ENCODE data around the gene CTNNA3. TPM values are rescaled to one million over a fixed set of nuclear protein-coding genes. Genes with fewer than 3 reads are reported as not detected.

The CTNNA3 gene
- total RNA-seq, 2 experiments from 2014 or later, result not detected

GRCh38 chr10:66809402-66809801 lies 886.6 kb downstream of the CTNNA3 start:
- Mint-ChIP-seq H3K4me1 (ENCODE audit: low read depth) (no peaks in the 10 kb centered on the region), H3K27ac (no peak overlapping the region), H3K9me3 (no peaks in the 10 kb centered on the region), H3K4me3 (no peak overlapping the region), H3K27me3 (ENCODE audit: low read depth) (no peaks in the 10 kb centered on the region), H3K36me3 (ENCODE audit: low read depth) (no peaks in the 10 kb centered on the region)
- CTCF ChIA-PET, result no interaction called here
- intact Hi-C loops (cut with micrococcal nuclease), result no loop called here
- no peak for DNase-seq

- H3K27me3 Mint-ChIP-seq (ENCODE audit: low read depth), result no peaks in the 10 kb centered on the region
- CTCF ChIA-PET, result interaction anchor here (0.7 kb wide), 1 partner anchor 60 kb away, joined by 3 read pairs; no protein-coding TSS in a partner anchor
- no peaks in the 10 kb centered on the region for H3K36me3 Mint-ChIP-seq (ENCODE audit: low read depth)
- H3K4me3 Mint-ChIP-seq, result no peak overlapping the region
- intact Hi-C loops (cut with micrococcal nuclease), result no loop called here
- H3K27ac Mint-ChIP-seq, result no peak overlapping the region
- no peaks in the 10 kb centered on the region for H3K4me1 Mint-ChIP-seq (ENCODE audit: low read depth)
- DNase-seq, result no peak
- no peaks in the 10 kb centered on the region for H3K9me3 Mint-ChIP-seq
Measured at GRCh38 chr10:66805612-66806011, 890.4 kb downstream of the CTNNA3 start.

GRCh38 chr10:66804962-66805361 lies 891.0 kb downstream of the CTNNA3 start:
- DNase-seq, result no peak
- CTCF ChIA-PET, result interaction anchor here (0.6 kb wide), 1 partner anchor 28 kb away, joined by 3 read pairs; no protein-coding TSS in a partner anchor
- no peaks in the 10 kb centered on the region for H3K4me1 Mint-ChIP-seq (ENCODE audit: low read depth)
- H3K4me3 Mint-ChIP-seq, result no peak overlapping the region
- intact Hi-C loops (cut with micrococcal nuclease), result no loop called here
- no peaks in the 10 kb centered on the region for H3K36me3 Mint-ChIP-seq (ENCODE audit: low read depth)
- H3K27ac Mint-ChIP-seq, result no peak overlapping the region
- H3K27me3 Mint-ChIP-seq (ENCODE audit: low read depth), result no peaks in the 10 kb centered on the region
- H3K9me3 Mint-ChIP-seq, result no peaks in the 10 kb centered on the region

- no peak overlapping the region for H3K27ac Mint-ChIP-seq
- no peaks in the 10 kb centered on the region for H3K36me3 Mint-ChIP-seq (ENCODE audit: low read depth)
- no peaks in the 10 kb centered on the region for H3K27me3 Mint-ChIP-seq (ENCODE audit: low read depth)
- no peak overlapping the region for H3K4me3 Mint-ChIP-seq
- CTCF ChIA-PET, result no interaction called here
- intact Hi-C loops (cut with micrococcal nuclease), result no loop called here
- no peak for DNase-seq
- no peaks in the 10 kb centered on the region for H3K9me3 Mint-ChIP-seq
- no peaks in the 10 kb centered on the region for H3K4me1 Mint-ChIP-seq (ENCODE audit: low read depth)
Measured at GRCh38 chr10:66803174-66803573, 892.8 kb downstream of the CTNNA3 start.

GRCh38 chr10:66799474-66799873 lies 896.5 kb downstream of the CTNNA3 start:
- H3K36me3 Mint-ChIP-seq (ENCODE audit: low read depth), result no peaks in the 10 kb centered on the region
- no peaks in the 10 kb centered on the region for H3K4me1 Mint-ChIP-seq (ENCODE audit: low read depth)
- no peaks in the 10 kb centered on the region for H3K9me3 Mint-ChIP-seq
- no peak overlapping the region for H3K4me3 Mint-ChIP-seq
- intact Hi-C loops (cut with micrococcal nuclease), result no loop called here
- H3K27me3 Mint-ChIP-seq (ENCODE audit: low read depth), result no peaks in the 10 kb centered on the region
- H3K27ac Mint-ChIP-seq, result no peak overlapping the region
- CTCF ChIA-PET, result no interaction called here
- DNase-seq, result no peak

- Mint-ChIP-seq H3K27ac (no peak overlapping the region), H3K36me3 (ENCODE audit: low read depth) (no peaks in the 10 kb centered on the region), H3K4me3 (no peak overlapping the region), H3K9me3 (no peaks in the 10 kb centered on the region), H3K4me1 (ENCODE audit: low read depth) (no peaks in the 10 kb centered on the region), H3K27me3 (ENCODE audit: low read depth) (no peaks in the 10 kb centered on the region)
- CTCF ChIA-PET, result no interaction called here
- no peak for DNase-seq
- intact Hi-C loops (cut with micrococcal nuclease), result no loop called here
Measured at GRCh38 chr10:66795866-66796265, 900.1 kb downstream of the CTNNA3 start.

GRCh38 chr10:66792441-66792840 lies 903.6 kb downstream of the CTNNA3 start:
- Mint-ChIP-seq H3K9me3 (no peaks in the 10 kb centered on the region), H3K27me3 (ENCODE audit: low read depth) (no peaks in the 10 kb centered on the region), H3K27ac (no peak overlapping the region), H3K36me3 (ENCODE audit: low read depth) (no peaks in the 10 kb centered on the region), H3K4me3 (no peak overlapping the region), H3K4me1 (ENCODE audit: low read depth) (no peaks in the 10 kb centered on the region)
- no peak for DNase-seq
- CTCF ChIA-PET, result no interaction called here
- intact Hi-C loops (cut with micrococcal nuclease), result no loop called here

GRCh38 chr10:66788178-66788987 lies 907.6 kb downstream of the CTNNA3 start:
- no peak overlapping the region for H3K27ac Mint-ChIP-seq
- H3K4me3 Mint-ChIP-seq, result no peak overlapping the region
- no peaks in the 10 kb centered on the region for H3K36me3 Mint-ChIP-seq (ENCODE audit: low read depth)
- CTCF ChIA-PET, result no interaction called here
- no peak for DNase-seq
- H3K27me3 Mint-ChIP-seq (ENCODE audit: low read depth), result no peaks in the 10 kb centered on the region
- intact Hi-C loops (cut with micrococcal nuclease), result no loop called here
- H3K4me1 Mint-ChIP-seq (ENCODE audit: low read depth), result no peaks in the 10 kb centered on the region
- no peaks in the 10 kb centered on the region for H3K9me3 Mint-ChIP-seq

GRCh38 chr10:66786709-66787108 lies 909.3 kb downstream of the CTNNA3 start:
- Mint-ChIP-seq H3K27ac (no peak overlapping the region), H3K4me1 (ENCODE audit: low read depth) (no peaks in the 10 kb centered on the region), H3K9me3 (no peaks in the 10 kb centered on the region), H3K27me3 (ENCODE audit: low read depth) (no peaks in the 10 kb centered on the region), H3K4me3 (no peak overlapping the region), H3K36me3 (ENCODE audit: low read depth) (no peaks in the 10 kb centered on the region)
- intact Hi-C loops (cut with micrococcal nuclease), result no loop called here
- no peak for DNase-seq
- CTCF ChIA-PET, result no interaction called here

GRCh38 chr10:66784770-66785169 lies 911.2 kb downstream of the CTNNA3 start:
- DNase-seq, result no peak
- Mint-ChIP-seq H3K27me3 (ENCODE audit: low read depth) (no peaks in the 10 kb centered on the region), H3K9me3 (no peaks in the 10 kb centered on the region), H3K4me1 (ENCODE audit: low read depth) (no peaks in the 10 kb centered on the region), H3K36me3 (ENCODE audit: low read depth) (no peaks in the 10 kb centered on the region), H3K4me3 (no peak overlapping the region), H3K27ac (no peak overlapping the region)
- CTCF ChIA-PET, result no interaction called here
- intact Hi-C loops (cut with micrococcal nuclease), result no loop called here

GRCh38 chr10:66783316-66783715 lies 912.7 kb downstream of the CTNNA3 start:
- Mint-ChIP-seq H3K9me3 (no peaks in the 10 kb centered on the region), H3K36me3 (ENCODE audit: low read depth) (no peaks in the 10 kb centered on the region), H3K4me3 (no peak overlapping the region), H3K4me1 (ENCODE audit: low read depth) (no peaks in the 10 kb centered on the region), H3K27me3 (ENCODE audit: low read depth) (no peaks in the 10 kb centered on the region), H3K27ac (no peak overlapping the region)
- CTCF ChIA-PET, result no interaction called here
- intact Hi-C loops (cut with micrococcal nuclease), result no loop called here
- no peak for DNase-seq

GRCh38 chr10:66782776-66783175 lies 913.2 kb downstream of the CTNNA3 start:
- no peaks in the 10 kb centered on the region for H3K36me3 Mint-ChIP-seq (ENCODE audit: low read depth)
- no peak for DNase-seq
- H3K9me3 Mint-ChIP-seq, result no peaks in the 10 kb centered on the region
- H3K27me3 Mint-ChIP-seq (ENCODE audit: low read depth), result no peaks in the 10 kb centered on the region
- intact Hi-C loops (cut with micrococcal nuclease), result no loop called here
- no peak overlapping the region for H3K27ac Mint-ChIP-seq
- CTCF ChIA-PET, result no interaction called here
- H3K4me1 Mint-ChIP-seq (ENCODE audit: low read depth), result no peaks in the 10 kb centered on the region
- no peak overlapping the region for H3K4me3 Mint-ChIP-seq

GRCh38 chr10:66782144-66782543 lies 913.9 kb downstream of the CTNNA3 start:
- DNase-seq, result no peak
- Mint-ChIP-seq H3K27ac (no peak overlapping the region), H3K4me1 (ENCODE audit: low read depth) (no peaks in the 10 kb centered on the region), H3K27me3 (ENCODE audit: low read depth) (no peaks in the 10 kb centered on the region), H3K4me3 (no peak overlapping the region), H3K36me3 (ENCODE audit: low read depth) (no peaks in the 10 kb centered on the region), H3K9me3 (no peaks in the 10 kb centered on the region)
- CTCF ChIA-PET, result no interaction called here
- intact Hi-C loops (cut with micrococcal nuclease), result no loop called here

Data from activated naive CD4-positive, alpha-beta T cell treated with anti-CD3 and anti-CD28 coated beads for 36 hours (primary cell).